T-helper 2 cell treated with Interferon-gamma antibody and Interleukin-4, amounts not matched to agents 5 μg/mL and 100 μg/mL, for 36 hours (primary cell): ENCODE measurements around the gene PGAP2.
"Not testable (repeated sequence)": the region's sequence is repeated elsewhere in the genome, so short reads cannot be mapped to it uniquely, and the experiment has no call there.

Experiments
- DNase-seq: peaks from one replicate; pipeline ENCODE4 v3.0.0; 2021; ENCODE audit warnings: low spot score
- H3K27ac Mint-ChIP-seq: one replicate; pipeline ENCODE4 v1.8.0; 2021; ENCODE audit warnings: mild to moderate bottlenecking, mixed read lengths
- H3K27me3 Mint-ChIP-seq: one replicate; pipeline ENCODE4 v1.8.0; 2021; ENCODE audit warnings: low read depth, mixed read lengths
- H3K36me3 Mint-ChIP-seq: one replicate; pipeline ENCODE4 v1.8.0; 2021; ENCODE audit warnings: low read depth, mixed read lengths
- H3K4me1 Mint-ChIP-seq: one replicate; pipeline ENCODE4 v1.8.0; 2021; ENCODE audit warnings: low read depth, mixed read lengths
- H3K4me3 Mint-ChIP-seq: one replicate; pipeline ENCODE4 v1.8.0; 2022; ENCODE audit warnings: mild to moderate bottlenecking, moderate library complexity, mixed read lengths
- H3K9me3 Mint-ChIP-seq: one replicate; pipeline ENCODE4 v1.8.0; 2021; ENCODE audit warnings: mixed read lengths

PGAP2 gene

GRCh38 chr11:3796346-3796745, 12.0 kb upstream of the PGAP2 start:
- DNase-seq: no peak
- H3K36me3 Mint-ChIP-seq: peaks cover 38% of the 10 kb centered on the region
- H3K4me3 Mint-ChIP-seq: peak overlapping the region; percentile 97
- H3K4me1 Mint-ChIP-seq: peaks cover 36% of the 10 kb centered on the region
- H3K9me3 Mint-ChIP-seq: no peaks in the 10 kb centered on the region
- no peaks in the 10 kb centered on the region for H3K27me3 Mint-ChIP-seq
- peak overlapping the region; percentile 99 for H3K27ac Mint-ChIP-seq

- peak overlapping the region; percentile 99 for H3K27ac Mint-ChIP-seq
- no peaks in the 10 kb centered on the region for H3K9me3 Mint-ChIP-seq
- H3K36me3 Mint-ChIP-seq: peaks cover 38% of the 10 kb centered on the region
- H3K4me3 Mint-ChIP-seq: peak overlapping the region; percentile 97
- H3K27me3 Mint-ChIP-seq: no peaks in the 10 kb centered on the region
- no peak for DNase-seq
- peaks cover 36% of the 10 kb centered on the region for H3K4me1 Mint-ChIP-seq
These were observed 11.5 kb upstream of the PGAP2 start for GRCh38 chr11:3796801-3797328.

GRCh38 chr11:3797329-3798090, 10.8 kb upstream of the PGAP2 start, which contains the start of gene NUP98:
NUP98 (minus strand) TSS chr11:3797554; CDS start chr11:3782117, 15,437 bp downstream.
- H3K27me3 Mint-ChIP-seq: no peaks in the 10 kb centered on the region
- peaks cover 34% of the 10 kb centered on the region for H3K36me3 Mint-ChIP-seq
- peaks cover 36% of the 10 kb centered on the region for H3K4me1 Mint-ChIP-seq
- peak; percentile 100 for DNase-seq
- H3K9me3 Mint-ChIP-seq: no peaks in the 10 kb centered on the region
- H3K27ac Mint-ChIP-seq: peak within 1 kb of the TSS; percentile 99
- H3K4me3 Mint-ChIP-seq: peak within 1 kb of the TSS; percentile 97

GRCh38 chr11:3799143-3799542, 9.2 kb upstream of the PGAP2 start:
- Mint-ChIP-seq H3K27ac (peak overlapping the region; percentile 99), H3K9me3 (no peaks in the 10 kb centered on the region), H3K27me3 (no peaks in the 10 kb centered on the region), H3K4me3 (peak overlapping the region; percentile 97), H3K4me1 (peaks cover 30% of the 10 kb centered on the region), H3K36me3 (peaks cover 26% of the 10 kb centered on the region)
- DNase-seq: no peak

GRCh38 chr11:3799873-3800272, 8.5 kb upstream of the PGAP2 start:
- Mint-ChIP-seq H3K4me1 (peaks cover 25% of the 10 kb centered on the region), H3K27me3 (no peaks in the 10 kb centered on the region), H3K9me3 (no peaks in the 10 kb centered on the region), H3K4me3 (no peak overlapping the region), H3K36me3 (peaks cover 19% of the 10 kb centered on the region), H3K27ac (peak overlapping the region; percentile 13)
- no peak for DNase-seq

- H3K27me3 Mint-ChIP-seq: no peaks in the 10 kb centered on the region
- H3K4me3 Mint-ChIP-seq: no peak overlapping the region
- H3K9me3 Mint-ChIP-seq: no peaks in the 10 kb centered on the region
- H3K27ac Mint-ChIP-seq: no peak overlapping the region
- H3K4me1 Mint-ChIP-seq: peaks cover 10% of the 10 kb centered on the region
- peaks cover 1% of the 10 kb centered on the region for H3K36me3 Mint-ChIP-seq
- DNase-seq: no peak
These were observed 6.2 kb upstream of the PGAP2 start for GRCh38 chr11:3802011-3802790.

GRCh38 chr11:3803726-3804495, 4.4 kb upstream of the PGAP2 start:
- Mint-ChIP-seq H3K9me3 (no peaks in the 10 kb centered on the region), H3K4me3 (no peak overlapping the region), H3K27me3 (no peaks in the 10 kb centered on the region), H3K27ac (no peak overlapping the region), H3K4me1 (peaks cover 15% of the 10 kb centered on the region), H3K36me3 (peaks cover 1% of the 10 kb centered on the region)
- no peak for DNase-seq

GRCh38 chr11:3808861-3809623, 682 bp downstream of the PGAP2 start:
- Mint-ChIP-seq H3K9me3 (no peaks in the 10 kb centered on the region), H3K27me3 (no peaks in the 10 kb centered on the region), H3K4me3 (peak overlapping the region; percentile 91), H3K27ac (peak overlapping the region; percentile 55), H3K4me1 (peaks cover 13% of the 10 kb centered on the region), H3K36me3 (no peaks in the 10 kb centered on the region)
- peak; percentile 48 for DNase-seq

- Mint-ChIP-seq H3K27ac (no peak overlapping the region), H3K4me3 (no peak overlapping the region), H3K9me3 (no peaks in the 10 kb centered on the region), H3K36me3 (no peaks in the 10 kb centered on the region), H3K4me1 (peaks cover 13% of the 10 kb centered on the region), H3K27me3 (no peaks in the 10 kb centered on the region)
- no peak for DNase-seq
These were observed 1.2 kb downstream of the PGAP2 start for GRCh38 chr11:3809624-3809928.

- H3K36me3 Mint-ChIP-seq: no peaks in the 10 kb centered on the region
- no peak overlapping the region for H3K4me3 Mint-ChIP-seq
- H3K4me1 Mint-ChIP-seq: peaks cover 13% of the 10 kb centered on the region
- no peak for DNase-seq
- no peaks in the 10 kb centered on the region for H3K9me3 Mint-ChIP-seq
- no peak overlapping the region for H3K27ac Mint-ChIP-seq
- H3K27me3 Mint-ChIP-seq: no peaks in the 10 kb centered on the region
These were observed 2.1 kb downstream of the PGAP2 start for GRCh38 chr11:3810446-3810845.

GRCh38 chr11:3810951-3811350, 2.6 kb downstream of the PGAP2 start:
- Mint-ChIP-seq H3K27ac (no peak overlapping the region), H3K9me3 (no peaks in the 10 kb centered on the region), H3K4me3 (no peak overlapping the region), H3K27me3 (no peaks in the 10 kb centered on the region), H3K4me1 (peaks cover 13% of the 10 kb centered on the region), H3K36me3 (no peaks in the 10 kb centered on the region)
- DNase-seq: no peak

GRCh38 chr11:3814832-3815231, 6.5 kb downstream of the PGAP2 start:
- not testable (repeated sequence) for H3K4me3 Mint-ChIP-seq, H3K27me3 Mint-ChIP-seq, H3K9me3 Mint-ChIP-seq, H3K4me1 Mint-ChIP-seq, DNase-seq, H3K27ac Mint-ChIP-seq, H3K36me3 Mint-ChIP-seq

- Mint-ChIP-seq H3K27me3 (no peaks in the 10 kb centered on the region), H3K4me3 (no peak overlapping the region), H3K36me3 (no peaks in the 10 kb centered on the region), H3K27ac (no peak overlapping the region), H3K4me1 (no peaks in the 10 kb centered on the region), H3K9me3 (no peaks in the 10 kb centered on the region)
- DNase-seq: no peak
These were observed 7.5 kb downstream of the PGAP2 start for GRCh38 chr11:3815845-3816244.
